ENCODE results near the gene MIPEP.

MIPEP gene

GRCh38 chr13:23680845-23681669 is 208.1 kb downstream of the MIPEP start:
- no peak for DNase-seq (ENCODE audit: low spot score)
